ENCODE results near the gene NTN1. TPM values are rescaled to one million over a fixed set of nuclear protein-coding genes. Genes with fewer than 3 reads are reported as not detected.
"Not testable (repeated sequence)": the region's sequence is repeated elsewhere in the genome, so short reads cannot be mapped to it uniquely, and the experiment has no call there.

Gene NTN1
- total RNA-seq, 1 donor from 2014 or later, result 28.4 TPM

DNA sequence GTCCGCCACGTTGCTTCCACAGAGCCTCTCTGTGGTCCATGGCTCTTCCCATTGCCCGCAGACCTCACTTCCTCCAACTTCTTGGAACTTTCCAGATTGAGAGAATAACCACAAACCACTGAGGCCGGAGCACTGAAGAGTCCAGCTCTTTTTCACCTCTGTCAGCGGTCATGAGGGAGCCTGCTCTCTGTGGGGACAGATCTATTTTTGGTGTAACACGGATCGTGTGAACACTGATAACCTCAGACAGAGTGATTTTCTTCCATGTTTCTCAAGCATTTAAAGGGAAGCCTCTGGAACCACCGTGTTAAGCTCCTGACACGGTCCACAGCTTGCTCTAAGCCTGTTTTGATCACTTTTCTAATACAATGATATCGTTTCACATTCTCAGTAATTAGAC lies 49.7 kb downstream of the NTN1 start:
- DNase-seq, result no peak
- intact Hi-C loops (cut with micrococcal nuclease), result no loop called here
- peak; percentile 84 for ATAC-seq

DNA sequence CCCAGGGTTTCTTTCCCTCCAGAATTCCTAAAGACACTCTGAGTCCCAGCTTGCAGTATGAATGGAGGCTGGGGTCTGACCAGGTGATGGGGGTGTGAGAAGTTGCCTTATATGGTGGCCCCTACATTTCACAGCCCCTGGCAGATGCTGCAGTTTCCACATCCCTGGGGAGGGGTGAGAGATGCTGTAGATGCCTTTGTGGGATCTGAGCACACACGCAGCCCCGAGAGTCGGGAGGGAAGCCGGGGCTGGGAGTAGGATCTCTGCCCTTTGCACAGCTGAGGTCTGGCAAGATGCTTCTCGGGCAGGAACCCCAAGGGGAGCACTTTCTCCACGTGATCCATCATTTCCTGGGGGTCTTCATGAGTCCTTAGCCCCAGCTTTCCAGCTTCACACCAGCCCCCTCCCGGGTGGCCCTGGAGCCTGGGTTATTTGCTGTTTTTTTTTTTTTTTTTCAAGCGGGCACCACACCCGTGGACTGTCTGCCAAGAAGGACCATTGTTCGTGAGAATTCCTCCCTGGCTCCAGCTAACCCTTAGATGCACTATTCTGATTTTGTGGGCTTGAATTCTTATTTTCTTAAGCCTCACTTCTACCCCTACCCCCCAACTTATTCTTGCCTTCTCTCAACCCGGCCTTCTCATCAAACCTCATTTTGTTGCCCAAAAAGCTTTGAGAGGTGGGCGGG lies 50.6 kb downstream of the NTN1 start:
- intact Hi-C loops (cut with micrococcal nuclease), result no loop called here
- DNase-seq, result no peak
- peak; percentile 31 for ATAC-seq

DNA sequence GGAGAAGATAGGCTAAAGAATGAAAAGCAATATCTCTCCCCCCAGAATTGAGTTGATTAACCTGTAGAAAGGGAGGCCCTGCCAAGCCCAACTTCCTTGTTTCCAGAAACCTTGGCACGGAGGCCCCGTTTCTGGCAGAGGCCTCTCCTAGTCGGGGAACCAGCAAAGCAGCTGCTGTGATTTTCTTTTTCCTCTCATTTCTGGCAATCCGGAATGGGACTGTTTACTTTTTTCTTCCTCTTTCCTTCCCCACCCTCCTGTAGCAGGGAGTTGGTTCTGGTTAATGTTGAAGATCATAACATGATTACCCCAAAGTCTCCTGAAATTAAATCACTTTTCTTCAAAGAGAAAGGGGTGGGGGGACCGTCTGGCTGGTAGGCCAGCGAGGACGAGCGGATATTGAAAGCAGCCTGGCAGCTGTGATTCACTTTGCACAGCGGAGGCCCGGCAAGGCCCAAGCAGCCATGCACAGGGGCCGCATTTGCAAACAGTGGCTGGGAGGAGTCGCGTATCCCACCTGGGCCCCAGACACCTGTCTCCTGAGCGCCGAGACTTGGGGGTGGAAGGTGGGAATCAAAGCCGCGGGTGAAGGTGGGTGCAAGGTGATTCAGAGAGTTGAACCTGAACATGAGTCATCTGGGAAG lies 51.5 kb downstream of the NTN1 start:
- ATAC-seq, result peak; percentile 57
- peak; percentile 75 for DNase-seq
- intact Hi-C loops (cut with micrococcal nuclease), result no loop called here

DNA sequence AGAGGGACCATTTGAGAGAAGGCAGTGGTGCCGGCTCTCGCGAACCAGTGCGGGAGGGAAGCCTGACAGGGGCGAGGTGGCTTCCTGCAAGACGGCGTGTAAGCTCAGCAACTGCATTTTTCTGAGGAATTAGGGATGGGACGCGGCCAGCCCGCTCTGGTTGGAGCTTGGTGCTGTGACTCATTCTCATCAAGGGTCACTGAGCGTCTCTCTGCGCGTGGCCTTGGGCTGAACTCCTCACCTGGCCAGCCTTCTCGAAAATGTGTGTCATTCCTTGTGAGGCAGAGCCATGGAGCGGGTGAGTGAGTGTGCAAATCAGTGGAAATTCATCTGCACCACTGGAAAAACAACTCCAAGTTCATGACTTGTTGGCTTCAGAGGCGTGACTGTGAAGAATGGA lies 52.8 kb downstream of the NTN1 start:
- intact Hi-C loops (cut with micrococcal nuclease), result no loop called here
- DNase-seq (no peak), ATAC-seq (no peak)

DNA sequence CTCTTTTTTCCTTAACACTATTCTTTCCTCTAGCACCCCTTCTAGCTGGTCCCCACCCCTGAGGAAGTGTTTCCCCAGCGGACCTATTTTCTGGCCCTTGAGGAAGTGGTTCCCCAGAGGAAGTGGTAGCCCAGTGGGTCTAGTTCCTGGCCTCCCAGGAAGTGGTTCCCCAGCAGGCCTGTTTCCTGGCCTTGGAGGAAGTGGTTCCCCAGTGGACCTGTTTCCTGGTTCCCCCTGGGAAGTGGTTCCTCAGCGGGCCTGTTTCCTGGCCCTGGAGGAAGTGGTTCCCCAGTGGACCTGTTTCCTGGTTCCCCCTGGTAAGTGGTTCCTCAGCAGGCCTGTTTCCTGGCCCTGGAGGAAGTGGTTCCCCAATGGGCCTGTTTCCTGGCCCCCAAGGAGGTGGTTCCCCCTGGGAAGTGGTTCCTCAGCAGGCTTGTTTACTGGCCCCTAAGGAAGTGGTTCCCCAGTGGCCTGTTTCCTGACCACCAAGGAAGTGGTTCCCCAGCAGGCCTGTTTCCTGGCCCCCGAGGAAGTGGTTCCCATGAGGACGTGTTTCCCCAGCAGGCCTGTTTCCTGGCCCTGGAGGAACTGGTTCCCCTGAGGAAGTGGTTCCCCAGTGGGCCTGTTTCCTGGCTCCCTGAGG lies 58.3 kb downstream of the NTN1 start:
- intact Hi-C loops (cut with micrococcal nuclease), result no loop called here
- no peak for DNase-seq
- ATAC-seq, result no peak

DNA sequence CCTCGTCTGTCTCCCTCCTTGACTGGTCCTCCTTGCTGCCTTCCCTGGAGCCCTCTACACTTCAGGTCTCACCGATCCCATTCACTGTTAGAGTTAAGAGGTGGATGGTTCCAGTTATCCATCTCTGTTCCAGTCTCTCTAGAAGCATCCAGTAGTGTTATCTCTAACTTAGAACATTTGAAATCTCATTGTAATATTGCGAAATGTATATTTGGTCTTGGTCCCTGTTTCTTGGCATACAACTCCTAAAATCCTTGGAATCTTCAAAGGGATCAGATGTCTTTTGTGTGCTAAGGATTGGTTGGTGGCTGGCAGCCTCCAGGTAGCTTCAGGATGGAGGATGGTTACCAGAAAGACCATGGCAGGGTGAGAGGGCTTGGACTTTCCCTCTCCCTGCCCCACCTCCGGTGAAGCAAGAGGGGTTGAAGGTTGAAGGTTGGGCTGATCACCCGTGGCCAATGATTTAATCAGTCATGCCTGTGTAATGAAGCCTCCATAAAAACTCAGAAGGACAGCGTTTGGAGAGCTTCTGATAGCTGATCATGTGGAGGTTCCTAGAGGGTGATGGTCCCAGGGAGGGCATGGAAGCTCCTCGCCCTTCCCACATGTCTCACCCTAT lies 59.1 kb downstream of the NTN1 start:
- intact Hi-C loops (cut with micrococcal nuclease), result no loop called here
- DNase-seq (no peak), ATAC-seq (no peak)

DNA sequence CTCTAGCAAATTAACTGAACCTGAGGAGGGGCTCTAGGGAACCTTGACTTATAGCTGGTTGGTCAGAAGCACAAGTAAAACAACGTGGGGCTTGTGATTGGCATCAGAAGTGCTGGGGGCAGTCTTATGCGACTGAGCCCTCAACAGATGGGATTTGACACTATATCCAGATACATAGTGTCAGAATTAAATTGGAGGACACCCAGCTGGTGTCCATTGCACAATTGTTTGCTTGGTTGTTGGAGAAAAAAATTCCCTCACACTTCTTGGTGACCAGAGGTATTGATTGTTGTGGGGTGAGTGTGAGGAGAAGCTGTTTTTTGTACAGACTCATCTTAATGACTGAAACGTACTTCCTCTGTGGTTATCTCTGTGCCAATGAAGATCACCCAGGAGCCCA lies 59.7 kb downstream of the NTN1 start:
- DNase-seq, result no peak
- intact Hi-C loops (cut with micrococcal nuclease), result no loop called here
- ATAC-seq, result no peak

DNA sequence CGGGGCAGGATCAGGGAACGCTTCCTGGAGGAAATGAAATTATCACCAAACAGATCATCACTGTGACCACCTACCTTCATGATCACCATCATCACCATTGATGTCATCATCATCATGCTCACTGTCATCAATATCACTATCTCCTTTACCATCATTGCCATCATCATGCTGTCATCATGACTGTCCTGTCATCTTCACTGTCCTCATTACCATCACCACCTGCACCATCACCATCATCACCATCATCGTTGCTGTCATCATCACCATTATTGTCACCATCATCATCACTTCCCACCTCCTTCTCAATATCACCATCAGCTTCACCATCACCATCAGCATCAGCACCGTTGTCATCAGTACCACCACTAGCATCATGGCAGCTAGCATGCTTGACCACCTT lies 65.3 kb downstream of the NTN1 start:
- ATAC-seq, result no peak
- intact Hi-C loops (cut with micrococcal nuclease), result no loop called here
- DNase-seq, result no peak

DNA sequence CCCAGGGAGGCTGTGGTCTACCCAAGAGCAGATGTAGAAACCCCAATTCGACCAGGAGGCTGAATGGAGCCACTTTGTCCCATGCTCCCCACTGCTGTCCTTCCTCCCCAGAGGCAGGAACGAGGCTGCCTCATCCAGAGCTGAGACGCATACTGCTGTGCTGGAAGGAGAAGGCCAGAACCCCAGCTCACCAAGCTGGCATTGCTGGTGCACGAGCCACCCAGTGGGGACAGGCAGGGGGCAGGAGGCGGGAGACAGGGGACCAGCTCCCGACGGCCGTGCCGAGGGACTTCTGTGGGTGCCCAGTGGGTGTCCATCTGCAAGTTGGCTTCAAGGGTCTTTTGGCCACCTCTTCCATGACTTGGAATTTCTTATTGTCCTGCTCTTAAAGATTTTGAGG lies 66.6 kb downstream of the NTN1 start:
- DNase-seq (no peak), ATAC-seq (no peak)
- intact Hi-C loops (cut with micrococcal nuclease), result no loop called here

DNA sequence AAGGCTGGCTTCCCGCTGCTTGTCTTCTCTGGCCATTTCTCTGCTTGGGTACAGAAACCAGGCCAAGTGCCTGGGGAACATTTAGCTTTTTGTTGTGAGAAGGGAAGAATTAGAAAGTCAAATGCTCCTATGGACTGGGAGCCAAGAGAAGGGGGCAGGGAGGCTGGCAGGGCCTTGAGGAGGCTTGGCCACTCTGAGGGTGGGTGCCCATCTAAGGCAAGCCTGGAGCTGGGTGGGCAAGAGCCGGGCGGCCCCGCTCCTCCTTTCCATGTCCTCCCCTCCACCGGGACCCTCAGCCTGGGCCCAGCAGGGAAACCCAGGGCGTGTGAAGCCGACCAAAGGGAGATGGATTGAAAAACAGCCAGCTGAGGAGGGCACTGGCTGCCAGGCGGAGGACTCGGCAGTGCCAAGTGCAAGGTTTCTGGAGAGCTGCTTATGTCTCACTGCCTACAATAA lies 69.4 kb downstream of the NTN1 start:
- intact Hi-C loops (cut with micrococcal nuclease), result no loop called here
- ATAC-seq (peak; percentile 84), DNase-seq (no peak)

DNA sequence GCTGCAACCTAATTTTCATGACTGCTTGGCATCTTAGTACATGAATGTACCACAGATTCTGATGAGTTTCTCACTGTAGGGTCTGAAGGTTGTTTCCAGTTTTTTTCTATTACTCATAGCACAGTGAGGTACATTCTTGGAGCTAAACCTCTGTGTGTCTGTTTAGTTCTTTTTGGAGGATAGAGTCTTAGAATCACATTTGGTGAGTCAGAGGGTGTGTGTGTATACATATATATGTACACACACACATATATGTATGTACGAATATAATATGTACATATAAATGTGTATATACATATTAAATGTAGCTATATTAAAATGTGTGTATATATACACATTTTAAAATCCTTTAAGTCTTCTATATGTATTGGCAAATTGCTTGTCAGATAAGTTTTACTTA lies 72.9 kb downstream of the NTN1 start:
- intact Hi-C loops (cut with micrococcal nuclease), result no loop called here
- ATAC-seq (no peak), DNase-seq (no peak)

DNA sequence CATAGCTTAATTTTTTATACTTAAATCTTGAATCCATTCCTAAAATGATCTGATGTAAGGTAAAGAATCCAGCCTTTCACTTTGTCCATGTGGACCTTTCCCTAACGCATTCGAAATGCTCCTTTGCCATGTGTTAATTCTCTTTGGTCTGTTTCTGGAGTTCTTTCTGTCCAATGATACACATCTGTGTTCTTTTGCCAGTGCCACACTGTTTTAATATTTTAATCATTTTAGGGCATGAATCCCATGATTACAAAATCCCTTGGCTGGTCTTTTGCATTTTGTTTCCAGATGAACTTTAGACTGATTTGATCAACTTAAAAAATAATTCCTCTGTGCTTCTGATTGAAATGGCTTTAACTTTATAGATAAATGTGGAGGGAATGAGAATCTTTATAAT lies 74.1 kb downstream of the NTN1 start:
- DNase-seq, result no peak
- intact Hi-C loops (cut with micrococcal nuclease), result no loop called here
- ATAC-seq, result no peak

DNA sequence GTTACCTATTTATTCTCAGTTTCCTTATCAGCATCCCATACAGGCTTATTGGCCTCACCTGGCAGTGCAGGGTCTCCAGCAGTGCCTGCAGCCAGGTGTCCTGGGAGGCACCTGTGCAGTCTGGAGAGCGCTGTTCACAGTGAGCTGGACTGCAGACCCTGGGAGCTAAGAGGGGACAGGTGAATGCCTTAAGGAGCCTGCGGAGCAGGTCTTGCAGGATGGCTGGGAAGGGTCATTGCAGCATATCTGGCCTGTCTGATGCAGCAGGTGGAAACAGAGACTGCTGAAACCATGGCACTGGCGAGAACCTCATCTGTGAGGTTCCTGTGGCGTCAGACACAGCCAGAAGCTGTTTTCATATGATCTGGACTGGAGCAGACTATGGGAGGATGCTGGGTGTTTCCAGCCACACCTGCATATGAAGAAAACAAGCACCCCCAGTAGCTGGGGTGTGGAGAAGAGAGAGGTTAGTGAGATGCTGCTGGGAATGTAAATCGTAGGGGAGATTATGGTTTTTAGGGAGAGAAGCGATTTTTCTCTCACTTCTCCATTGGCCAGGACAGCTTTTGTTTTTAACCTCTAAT lies 77.0 kb downstream of the NTN1 start:
- ATAC-seq (no peak), DNase-seq (no peak)
- intact Hi-C loops (cut with micrococcal nuclease), result no loop called here

DNA sequence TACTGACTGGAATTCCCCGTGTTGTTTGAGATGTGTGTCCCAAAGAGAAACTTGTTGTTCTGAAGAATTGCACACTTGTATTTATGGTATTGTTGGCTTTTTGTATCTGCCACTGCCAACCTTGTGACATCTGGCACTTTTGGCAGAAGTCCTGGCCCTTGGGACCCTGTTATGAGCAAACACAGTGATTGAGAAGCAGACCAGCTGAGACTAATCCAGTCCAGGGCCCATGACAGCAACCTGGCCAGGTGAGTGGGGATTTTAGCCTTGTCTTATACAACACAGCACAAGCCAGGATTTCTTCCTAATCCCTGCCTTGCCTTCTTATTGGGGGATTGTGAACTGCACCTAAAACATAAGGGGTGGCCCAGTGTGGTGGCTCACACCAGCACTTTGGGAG lies 80.0 kb downstream of the NTN1 start:
- intact Hi-C loops (cut with micrococcal nuclease), result no loop called here
- DNase-seq (no peak), ATAC-seq (peak; percentile 23)

DNA sequence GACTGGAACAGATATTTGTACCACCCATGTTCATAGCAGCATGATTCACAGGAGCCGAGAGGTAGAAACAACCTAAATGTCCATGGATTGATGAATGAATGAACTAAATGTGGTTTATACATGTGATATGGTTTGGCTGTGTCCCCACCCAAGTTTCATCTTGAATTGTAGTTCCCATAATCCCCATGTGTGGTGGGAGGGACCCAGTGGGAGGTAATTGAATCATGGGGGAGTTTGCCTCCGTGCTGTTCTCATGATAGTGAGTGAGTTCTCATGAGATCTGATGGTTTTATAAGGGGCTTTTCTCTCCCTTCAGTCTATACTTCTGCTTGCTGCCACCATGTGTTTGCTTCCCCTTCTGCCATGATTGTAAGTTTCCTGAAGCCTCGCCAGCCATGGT lies 81.9 kb downstream of the NTN1 start:
- intact Hi-C loops (cut with micrococcal nuclease); ATAC-seq; DNase-seq: not testable (repeated sequence)

DNA sequence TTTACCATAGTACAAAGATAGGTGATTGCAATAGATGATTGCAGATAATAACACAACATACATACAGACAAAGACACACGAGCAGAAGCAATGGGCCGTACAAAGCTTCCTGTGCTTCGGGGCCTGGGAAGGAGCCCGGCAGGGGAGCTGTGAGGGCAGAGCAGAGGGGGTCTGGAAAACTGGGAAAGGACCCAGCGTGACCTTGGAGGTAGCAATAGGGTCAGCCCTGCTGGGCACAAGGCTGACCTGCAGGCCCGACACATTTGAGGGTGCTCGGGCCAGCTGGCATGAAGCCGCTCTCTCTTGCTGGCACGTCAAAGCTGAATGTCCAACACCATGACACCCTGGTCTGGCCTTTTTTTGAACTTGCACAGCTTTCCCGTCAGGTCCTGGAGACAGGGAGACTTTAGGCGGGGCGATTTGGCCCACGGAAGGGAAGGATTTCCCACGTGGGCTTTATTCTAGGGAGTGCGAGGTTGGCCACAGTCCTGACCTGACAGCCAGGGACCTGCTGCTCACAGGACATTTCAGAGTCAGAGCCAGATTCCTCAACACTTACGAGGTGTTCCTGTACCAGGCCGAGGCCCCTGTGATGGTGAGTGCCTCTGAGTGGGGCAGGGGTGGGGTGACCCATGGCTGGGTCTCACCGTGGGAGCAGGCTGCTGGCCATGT lies 83.2 kb downstream of the NTN1 start:
- DNase-seq, result peak; percentile 83
- intact Hi-C loops (cut with micrococcal nuclease), result no loop called here
- ATAC-seq, result peak; percentile 95

DNA sequence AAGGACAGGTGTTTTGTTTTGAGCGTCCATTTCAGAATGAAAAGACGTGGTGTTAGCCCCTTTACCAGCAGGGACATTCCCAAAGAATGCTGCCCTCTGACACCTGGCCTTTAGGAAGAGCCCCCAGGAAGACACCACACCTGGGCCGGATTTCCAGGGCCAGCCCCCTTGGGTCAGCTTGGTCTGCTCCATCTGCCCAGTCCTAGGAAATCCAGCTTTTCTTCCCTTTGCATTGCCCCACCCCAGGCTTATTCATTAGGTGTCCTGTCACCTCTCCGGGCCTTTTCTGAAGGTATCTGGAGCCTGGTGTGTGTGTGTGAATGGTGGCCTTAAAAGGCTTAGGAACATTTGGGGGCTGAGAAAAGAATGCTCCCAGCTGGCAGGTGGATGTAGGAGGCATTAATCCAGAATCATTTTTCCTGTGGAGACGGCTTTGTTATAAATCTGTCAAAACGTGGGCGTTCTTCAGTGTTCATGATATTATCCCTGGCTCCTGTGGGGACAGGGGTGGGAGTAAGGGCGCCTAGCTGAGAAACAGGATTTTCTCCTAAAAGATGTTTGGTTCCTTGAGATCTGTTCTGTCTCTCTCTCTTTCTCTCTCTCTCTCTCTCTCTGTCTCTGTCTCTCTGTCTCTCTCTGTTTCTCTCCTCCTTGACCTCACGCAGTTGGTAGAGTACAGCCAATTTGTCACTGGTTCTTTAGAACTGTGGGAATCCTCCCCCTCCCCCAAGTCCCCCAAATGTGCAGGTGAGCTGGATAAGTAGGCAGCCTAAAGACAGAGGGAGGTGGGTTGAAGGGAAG lies 84.0 kb downstream of the NTN1 start:
- intact Hi-C loops (cut with micrococcal nuclease), result no loop called here
- no peak for DNase-seq
- ATAC-seq, result peak; percentile 7

DNA sequence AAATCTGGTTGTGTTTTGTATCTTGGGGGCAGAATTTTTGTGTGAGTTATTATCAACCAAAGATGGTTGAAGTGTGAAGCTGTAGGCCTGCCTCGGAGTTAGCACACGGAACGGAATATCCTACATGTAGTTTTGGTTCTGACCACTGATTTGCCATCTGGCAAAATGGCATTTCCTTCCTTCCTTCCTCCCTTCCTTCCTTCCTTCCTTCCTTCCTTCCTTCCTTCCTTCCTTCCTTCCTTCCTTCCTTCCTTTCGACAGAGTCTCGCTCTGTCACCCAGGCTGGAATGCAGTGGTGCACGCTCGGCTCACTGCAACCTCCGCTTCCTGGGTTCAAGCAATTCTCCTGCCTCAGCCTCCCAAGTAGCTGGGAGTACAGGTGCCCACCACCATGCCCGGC lies 85.0 kb downstream of the NTN1 start:
- intact Hi-C loops (cut with micrococcal nuclease); ATAC-seq; DNase-seq: not testable (repeated sequence)

DNA sequence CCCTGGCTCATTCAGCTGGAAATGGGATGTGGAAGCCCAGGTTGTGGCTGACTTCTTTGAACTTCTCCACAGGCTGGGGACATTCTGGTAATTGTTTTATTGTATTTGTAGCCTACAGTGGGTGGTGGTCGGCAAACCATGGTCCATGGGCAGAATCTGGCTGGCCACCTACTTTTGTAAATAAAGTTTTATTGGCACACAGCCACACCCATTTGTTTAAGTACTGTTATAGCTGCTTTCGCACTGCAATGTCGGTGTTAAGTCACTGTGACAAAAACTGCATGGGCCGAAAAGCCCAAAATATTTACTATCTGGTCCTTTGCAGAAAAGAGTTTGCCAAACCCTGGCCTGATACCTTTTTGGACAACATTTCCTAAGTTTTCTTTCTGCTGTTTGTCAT lies 86.2 kb downstream of the NTN1 start:
- intact Hi-C loops (cut with micrococcal nuclease), result no loop called here
- DNase-seq, result no peak
- no peak for ATAC-seq
